Upper lobe of left lung (tissue), 4 donors: ENCODE measurements around the gene GABBR2.

ENCODE experiments used
- POLR2A ChIP-seq, 4 donors: fragments of 450-650 bp; IDR thresholded peaks; one replicate each; pipeline ENCODE4 v1.5.1; 2016 to 2017; ENCODE audit warnings: antibody characterized with exemption in 4 of 4, mild to moderate bottlenecking in 2 of 4
- TF ChIP-seq, protein P1 (sequence below), 6 experiments: fragments of 450-650 bp in 4 of 6; fragments of 200-600 bp in 2 of 6; sonication (generic) in 2 of 6; IDR thresholded peaks; one replicate each; pipeline ENCODE4 v1.5.1; 2016 to 2019; ENCODE audit warnings: antibody characterized with exemption in 6 of 6

DNA sequence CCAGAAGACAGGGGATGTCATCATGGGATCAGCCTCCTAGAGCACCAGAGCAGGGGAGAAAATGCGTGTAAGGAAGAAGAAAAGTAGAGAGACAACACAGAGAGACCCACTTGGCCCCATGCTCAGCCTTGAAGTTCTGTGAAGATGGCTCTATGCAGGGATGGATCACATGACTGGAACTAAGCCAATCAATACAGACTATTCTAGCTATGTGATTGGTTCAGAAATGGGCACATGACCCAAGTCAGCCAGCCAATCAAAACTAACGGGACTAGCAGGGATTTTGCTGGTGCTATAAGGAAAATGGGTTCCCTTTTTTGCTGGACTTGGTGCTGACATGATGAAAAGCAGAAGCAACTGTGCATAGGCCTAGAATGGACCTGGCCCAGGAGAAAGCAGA lies 280.3 kb downstream of the GABBR2 start:
- TF ChIP-seq, protein P1, sequence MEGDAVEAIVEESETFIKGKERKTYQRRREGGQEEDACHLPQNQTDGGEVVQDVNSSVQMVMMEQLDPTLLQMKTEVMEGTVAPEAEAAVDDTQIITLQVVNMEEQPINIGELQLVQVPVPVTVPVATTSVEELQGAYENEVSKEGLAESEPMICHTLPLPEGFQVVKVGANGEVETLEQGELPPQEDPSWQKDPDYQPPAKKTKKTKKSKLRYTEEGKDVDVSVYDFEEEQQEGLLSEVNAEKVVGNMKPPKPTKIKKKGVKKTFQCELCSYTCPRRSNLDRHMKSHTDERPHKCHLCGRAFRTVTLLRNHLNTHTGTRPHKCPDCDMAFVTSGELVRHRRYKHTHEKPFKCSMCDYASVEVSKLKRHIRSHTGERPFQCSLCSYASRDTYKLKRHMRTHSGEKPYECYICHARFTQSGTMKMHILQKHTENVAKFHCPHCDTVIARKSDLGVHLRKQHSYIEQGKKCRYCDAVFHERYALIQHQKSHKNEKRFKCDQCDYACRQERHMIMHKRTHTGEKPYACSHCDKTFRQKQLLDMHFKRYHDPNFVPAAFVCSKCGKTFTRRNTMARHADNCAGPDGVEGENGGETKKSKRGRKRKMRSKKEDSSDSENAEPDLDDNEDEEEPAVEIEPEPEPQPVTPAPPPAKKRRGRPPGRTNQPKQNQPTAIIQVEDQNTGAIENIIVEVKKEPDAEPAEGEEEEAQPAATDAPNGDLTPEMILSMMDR (IDR thresholded peaks at IDR 0.05), result no peak
- no peak for TF ChIP-seq POLR2A (IDR thresholded peaks at IDR 0.05)
